IMR-90 (cell line): ENCODE results near the gene PGC.

Source experiments
- POLR2A ChIP-seq: IDR thresholded peaks from 2 replicates; pipeline ENCODE4 v1.6.1; 2012; ENCODE audit warnings: mild to moderate bottlenecking, low read depth, low read length
- TF ChIP-seq, protein P1 (sequence below): fragments of 150-350 bp; IDR thresholded peaks from 2 replicates; pipeline ENCODE4 v1.6.1; 2017; ENCODE audit warnings: mild to moderate bottlenecking, antibody characterized with exemption, low read length, low read depth
- TF ChIP-seq, protein P2 (sequence below): conservative IDR thresholded peaks from 2 replicates; pipeline ENCODE4 v1.5.1; 2012; ENCODE audit warnings: mild to moderate bottlenecking, low read depth, low read length, improper control_type of control experiment

DNA sequence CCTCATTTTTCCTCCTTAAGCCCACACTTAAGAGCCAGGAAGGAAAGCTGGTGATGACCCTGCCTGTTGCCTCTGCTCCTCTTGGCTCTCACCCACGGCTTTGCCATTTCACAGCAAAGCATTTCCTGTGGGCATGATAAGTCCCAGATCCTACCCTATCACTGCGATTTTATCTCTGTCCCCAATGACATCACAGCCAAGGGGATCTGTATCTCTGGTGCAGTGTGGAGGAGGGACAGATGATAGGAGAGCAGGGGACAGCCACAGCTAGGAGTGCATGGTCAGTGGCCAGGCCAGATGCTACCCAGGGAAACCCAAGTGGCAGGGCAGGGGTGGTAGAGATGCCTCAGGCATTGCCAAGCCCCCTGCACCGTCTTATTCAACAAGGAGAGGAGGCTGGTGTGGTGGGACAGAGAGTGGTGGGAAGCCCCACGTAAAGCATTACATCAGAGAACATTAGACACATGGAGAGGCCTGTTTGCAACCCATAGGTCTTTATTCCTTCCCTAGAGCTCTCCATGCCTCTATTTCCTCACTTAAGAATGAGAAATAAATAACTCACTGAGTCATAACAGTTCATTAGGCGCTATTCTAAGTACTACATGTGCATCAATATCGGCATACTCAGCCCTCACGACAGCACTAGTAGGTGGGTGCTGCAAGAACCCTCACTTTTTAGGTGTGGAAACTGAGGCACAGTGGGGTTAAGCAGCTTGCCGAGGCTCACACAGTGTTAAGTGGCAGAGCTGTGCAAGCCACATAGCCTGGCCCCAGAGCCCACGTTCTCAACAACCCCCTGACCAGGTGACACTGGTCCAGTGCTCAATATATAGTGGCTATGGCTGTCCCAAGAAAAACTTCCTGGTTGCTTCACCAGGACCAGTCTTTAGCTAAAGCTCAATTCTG is 16.4 kb downstream of the PGC start:
- TF ChIP-seq, protein P1, sequence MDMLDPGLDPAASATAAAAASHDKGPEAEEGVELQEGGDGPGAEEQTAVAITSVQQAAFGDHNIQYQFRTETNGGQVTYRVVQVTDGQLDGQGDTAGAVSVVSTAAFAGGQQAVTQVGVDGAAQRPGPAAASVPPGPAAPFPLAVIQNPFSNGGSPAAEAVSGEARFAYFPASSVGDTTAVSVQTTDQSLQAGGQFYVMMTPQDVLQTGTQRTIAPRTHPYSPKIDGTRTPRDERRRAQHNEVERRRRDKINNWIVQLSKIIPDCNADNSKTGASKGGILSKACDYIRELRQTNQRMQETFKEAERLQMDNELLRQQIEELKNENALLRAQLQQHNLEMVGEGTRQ: no peak
- TF ChIP-seq, protein P2, sequence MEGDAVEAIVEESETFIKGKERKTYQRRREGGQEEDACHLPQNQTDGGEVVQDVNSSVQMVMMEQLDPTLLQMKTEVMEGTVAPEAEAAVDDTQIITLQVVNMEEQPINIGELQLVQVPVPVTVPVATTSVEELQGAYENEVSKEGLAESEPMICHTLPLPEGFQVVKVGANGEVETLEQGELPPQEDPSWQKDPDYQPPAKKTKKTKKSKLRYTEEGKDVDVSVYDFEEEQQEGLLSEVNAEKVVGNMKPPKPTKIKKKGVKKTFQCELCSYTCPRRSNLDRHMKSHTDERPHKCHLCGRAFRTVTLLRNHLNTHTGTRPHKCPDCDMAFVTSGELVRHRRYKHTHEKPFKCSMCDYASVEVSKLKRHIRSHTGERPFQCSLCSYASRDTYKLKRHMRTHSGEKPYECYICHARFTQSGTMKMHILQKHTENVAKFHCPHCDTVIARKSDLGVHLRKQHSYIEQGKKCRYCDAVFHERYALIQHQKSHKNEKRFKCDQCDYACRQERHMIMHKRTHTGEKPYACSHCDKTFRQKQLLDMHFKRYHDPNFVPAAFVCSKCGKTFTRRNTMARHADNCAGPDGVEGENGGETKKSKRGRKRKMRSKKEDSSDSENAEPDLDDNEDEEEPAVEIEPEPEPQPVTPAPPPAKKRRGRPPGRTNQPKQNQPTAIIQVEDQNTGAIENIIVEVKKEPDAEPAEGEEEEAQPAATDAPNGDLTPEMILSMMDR: no peak
- no peak for TF ChIP-seq POLR2A
